HepG2 (cell line): ENCODE data around the gene TMEM143. TPM values are rescaled to one million over a fixed set of nuclear protein-coding genes. Genes with fewer than 3 reads are reported as not detected.
A peak's percentile ranks its signal among the peaks of the same experiment; 100 is the strongest.

Experiments used
- CBX5 ChIP-seq: sonication (generic); formaldehyde crosslinking; IDR thresholded peaks from 2 replicates; pipeline ENCODE4 v1.4.0; 2020; ENCODE audit warnings: missing genetic modification reagents, borderline replicate concordance
- DNMT3B ChIP-seq: conservative IDR thresholded peaks from 2 replicates; pipeline ENCODE4 v1.6.1; 2016; ENCODE audit warnings: missing biosample characterization, control low read depth
- MAFF ChIP-seq: IDR thresholded peaks from 2 replicates; pipeline ENCODE4 v1.6.1; 2011; ENCODE audit warnings: low read depth, low read length, improper control_type of control experiment
- PCBP1 ChIP-seq: fragments of 200-400 bp; formaldehyde crosslinking; IDR thresholded peaks from 2 replicates; pipeline ENCODE4 v1.6.1; 2017; ENCODE audit warnings: mild to moderate bottlenecking, low read depth, low read length, borderline replicate concordance
- PRDM15 ChIP-seq: sonication (generic); formaldehyde crosslinking; IDR thresholded peaks from 2 replicates; pipeline ENCODE4 v1.4.0; 2020; ENCODE audit warnings: missing genetic modification reagents
- STAT6 ChIP-seq: sonication (generic); formaldehyde crosslinking; IDR thresholded peaks from 2 replicates; pipeline ENCODE4 v1.4.0; 2020; ENCODE audit warnings: missing genetic modification reagents, mild to moderate bottlenecking, borderline replicate concordance
- YEATS4 ChIP-seq: sonication (generic); formaldehyde crosslinking; IDR thresholded peaks from 2 replicates; pipeline ENCODE4 v1.4.0; 2020; ENCODE audit warnings: missing genetic modification reagents, borderline replicate concordance
- ZMYM3 ChIP-seq: sonication (generic); formaldehyde crosslinking; IDR thresholded peaks from 2 replicates; pipeline ENCODE4 v1.5.1; 2020; ENCODE audit warnings: mild to moderate bottlenecking, missing genetic modification reagents
- ZNF547 ChIP-seq: sonication (generic); formaldehyde crosslinking; IDR thresholded peaks from 2 replicates; pipeline ENCODE4 v1.5.1; 2020; ENCODE audit warnings: mild to moderate bottlenecking, missing genetic modification reagents
- ZNF772 ChIP-seq: sonication (generic); formaldehyde crosslinking; IDR thresholded peaks from 2 replicates; pipeline ENCODE4 v1.5.0; 2020; ENCODE audit warnings: mild to moderate bottlenecking, missing genetic modification reagents
- polyA plus RNA-seq, 8 experiments: library from polyadenylated mRNA; depleted of rRNA in 3 of 8; stranded (reverse) in 7 of 8; unstranded in 1 of 8; fragments of >200 nt; fragmentation: Illumina TruSeq in 4 of 8; extraction: Trizol in 4 of 8; gene quantifications; 2 replicates each; pipeline versions ENCODE4 v1.2.1 to v1.2.3, GENCODE V29; 2011 to 2016; ENCODE audit warnings: low read depth in 4 of 8, missing spikeins in 1 of 8, mixed read lengths in 1 of 8; ENCODE audit not compliant: insufficient read depth in 1 of 8
- total RNA-seq, 5 experiments: library from RNA; depleted of rRNA; stranded (reverse); fragments of >200 nt; fragmentation: Illumina TruSeq; extraction: Trizol; gene quantifications; 2 replicates each; pipeline ENCODE4 v1.2.3, GENCODE V29; 2016; ENCODE audit warnings: low read depth in 1 of 5
- TF ChIP-seq, protein P1 (sequence below): sonication (generic); formaldehyde crosslinking; IDR thresholded peaks from 2 replicates; pipeline ENCODE4 v1.5.0; 2020; ENCODE audit warnings: missing genetic modification reagents
- TF ChIP-seq, protein P2 (sequence below): sonication (generic); formaldehyde crosslinking; conservative IDR thresholded peaks from 2 replicates; pipeline ENCODE4 v1.8.0; 2022; ENCODE audit warnings: missing genetic modification reagents
- TF ChIP-seq, protein P3 (sequence below): sonication (generic); formaldehyde crosslinking; IDR thresholded peaks from 2 replicates; pipeline ENCODE4; 2020; ENCODE audit warnings: missing genetic modification reagents, mild to moderate bottlenecking, borderline replicate concordance
- TF ChIP-seq, protein P4 (sequence below): sonication (generic); formaldehyde crosslinking; conservative IDR thresholded peaks from 2 replicates; pipeline ENCODE4 v1.8.1; 2023; ENCODE audit warnings: missing genetic modification reagents

The TMEM143 gene
- total and polyA plus RNA-seq, 2 of the 13 experiments (the other 11 are each of a cell fraction or from before 2014, with no cell fraction given): 7.7 to 11.3 TPM

DNA sequence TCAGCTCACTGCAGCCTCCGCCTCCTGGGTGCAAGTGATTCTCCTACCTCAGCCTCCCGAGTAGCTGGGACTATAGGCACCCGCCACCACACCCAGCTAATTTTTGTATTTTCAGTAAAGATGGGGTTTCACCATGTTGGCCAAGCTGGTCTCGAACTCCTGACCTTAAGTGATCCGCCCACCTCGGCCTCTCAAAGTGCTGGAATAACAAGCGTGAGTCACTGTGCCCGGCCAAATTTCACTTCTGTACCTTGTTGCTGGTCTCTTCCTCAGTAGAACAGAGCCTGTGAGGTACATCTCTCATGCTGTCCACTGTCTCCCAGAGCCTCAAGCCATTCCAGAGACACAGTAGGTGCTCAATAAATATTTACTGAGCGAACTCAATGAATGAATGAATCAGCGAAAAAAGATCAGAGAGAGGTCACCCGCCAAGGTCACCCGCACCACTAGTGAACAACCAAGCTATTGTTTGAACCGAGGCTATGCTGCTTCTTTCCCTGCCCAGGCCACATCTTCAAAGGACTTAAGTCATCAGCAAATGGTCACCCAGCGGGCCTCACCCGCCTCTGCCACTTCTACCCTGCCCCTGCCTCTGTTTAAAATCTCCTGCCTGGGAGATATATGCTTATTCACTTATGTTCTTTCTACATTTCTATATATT lies 9.3 kb downstream of the TMEM143 start (continued):
- TF ChIP-seq ZNF772 (no peak), DNMT3B (CRISPR knock-in tag) (peak; percentile 93; the same call in 1 of the 2 replicates), ZMYM3 (CRISPR knock-in tag) (peak; percentile 96), CBX5 (CRISPR knock-in tag) (no peak; the same call in 1 of the 2 replicates), STAT6 (CRISPR knock-in tag) (peak; percentile 34; the same call in 1 of the 2 replicates), MAFF (peak; percentile 95), ZNF547 (CRISPR knock-in tag) (peak; percentile 61), PRDM15 (CRISPR knock-in tag) (no peak), PCBP1 (no peak), YEATS4 (CRISPR knock-in tag) (no peak)
- TF ChIP-seq, protein P1, sequence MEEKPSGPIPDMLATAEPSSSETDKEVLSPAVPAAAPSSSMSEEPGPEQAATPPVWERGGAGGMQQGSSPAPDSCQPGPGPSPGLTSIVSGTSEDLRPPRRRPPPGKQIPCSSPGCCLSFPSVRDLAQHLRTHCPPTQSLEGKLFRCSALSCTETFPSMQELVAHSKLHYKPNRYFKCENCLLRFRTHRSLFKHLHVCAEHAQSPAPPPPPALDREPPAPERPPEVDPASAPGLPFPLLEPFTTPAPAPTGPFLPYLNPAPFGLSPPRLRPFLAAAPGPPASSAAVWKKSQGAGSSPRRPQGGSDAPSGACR (CRISPR knock-in tag): peak; percentile 72; the same call in 1 of the 2 replicates
- TF ChIP-seq, protein P2, sequence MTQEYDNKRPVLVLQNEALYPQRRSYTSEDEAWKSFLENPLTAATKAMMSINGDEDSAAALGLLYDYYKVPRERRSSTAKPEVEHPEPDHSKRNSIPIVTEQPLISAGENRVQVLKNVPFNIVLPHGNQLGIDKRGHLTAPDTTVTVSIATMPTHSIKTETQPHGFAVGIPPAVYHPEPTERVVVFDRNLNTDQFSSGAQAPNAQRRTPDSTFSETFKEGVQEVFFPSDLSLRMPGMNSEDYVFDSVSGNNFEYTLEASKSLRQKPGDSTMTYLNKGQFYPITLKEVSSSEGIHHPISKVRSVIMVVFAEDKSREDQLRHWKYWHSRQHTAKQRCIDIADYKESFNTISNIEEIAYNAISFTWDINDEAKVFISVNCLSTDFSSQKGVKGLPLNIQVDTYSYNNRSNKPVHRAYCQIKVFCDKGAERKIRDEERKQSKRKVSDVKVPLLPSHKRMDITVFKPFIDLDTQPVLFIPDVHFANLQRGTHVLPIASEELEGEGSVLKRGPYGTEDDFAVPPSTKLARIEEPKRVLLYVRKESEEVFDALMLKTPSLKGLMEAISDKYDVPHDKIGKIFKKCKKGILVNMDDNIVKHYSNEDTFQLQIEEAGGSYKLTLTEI (CRISPR knock-in tag): no peak
- TF ChIP-seq, protein P3, sequence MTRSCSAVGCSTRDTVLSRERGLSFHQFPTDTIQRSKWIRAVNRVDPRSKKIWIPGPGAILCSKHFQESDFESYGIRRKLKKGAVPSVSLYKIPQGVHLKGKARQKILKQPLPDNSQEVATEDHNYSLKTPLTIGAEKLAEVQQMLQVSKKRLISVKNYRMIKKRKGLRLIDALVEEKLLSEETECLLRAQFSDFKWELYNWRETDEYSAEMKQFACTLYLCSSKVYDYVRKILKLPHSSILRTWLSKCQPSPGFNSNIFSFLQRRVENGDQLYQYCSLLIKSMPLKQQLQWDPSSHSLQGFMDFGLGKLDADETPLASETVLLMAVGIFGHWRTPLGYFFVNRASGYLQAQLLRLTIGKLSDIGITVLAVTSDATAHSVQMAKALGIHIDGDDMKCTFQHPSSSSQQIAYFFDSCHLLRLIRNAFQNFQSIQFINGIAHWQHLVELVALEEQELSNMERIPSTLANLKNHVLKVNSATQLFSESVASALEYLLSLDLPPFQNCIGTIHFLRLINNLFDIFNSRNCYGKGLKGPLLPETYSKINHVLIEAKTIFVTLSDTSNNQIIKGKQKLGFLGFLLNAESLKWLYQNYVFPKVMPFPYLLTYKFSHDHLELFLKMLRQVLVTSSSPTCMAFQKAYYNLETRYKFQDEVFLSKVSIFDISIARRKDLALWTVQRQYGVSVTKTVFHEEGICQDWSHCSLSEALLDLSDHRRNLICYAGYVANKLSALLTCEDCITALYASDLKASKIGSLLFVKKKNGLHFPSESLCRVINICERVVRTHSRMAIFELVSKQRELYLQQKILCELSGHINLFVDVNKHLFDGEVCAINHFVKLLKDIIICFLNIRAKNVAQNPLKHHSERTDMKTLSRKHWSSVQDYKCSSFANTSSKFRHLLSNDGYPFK (CRISPR knock-in tag): no peak; the same call in 1 of the 2 replicates
- TF ChIP-seq, protein P4, sequence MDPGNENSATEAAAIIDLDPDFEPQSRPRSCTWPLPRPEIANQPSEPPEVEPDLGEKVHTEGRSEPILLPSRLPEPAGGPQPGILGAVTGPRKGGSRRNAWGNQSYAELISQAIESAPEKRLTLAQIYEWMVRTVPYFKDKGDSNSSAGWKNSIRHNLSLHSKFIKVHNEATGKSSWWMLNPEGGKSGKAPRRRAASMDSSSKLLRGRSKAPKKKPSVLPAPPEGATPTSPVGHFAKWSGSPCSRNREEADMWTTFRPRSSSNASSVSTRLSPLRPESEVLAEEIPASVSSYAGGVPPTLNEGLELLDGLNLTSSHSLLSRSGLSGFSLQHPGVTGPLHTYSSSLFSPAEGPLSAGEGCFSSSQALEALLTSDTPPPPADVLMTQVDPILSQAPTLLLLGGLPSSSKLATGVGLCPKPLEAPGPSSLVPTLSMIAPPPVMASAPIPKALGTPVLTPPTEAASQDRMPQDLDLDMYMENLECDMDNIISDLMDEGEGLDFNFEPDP (CRISPR knock-in tag): no peak
